Stimulated activated CD4-positive, alpha-beta T cell treated with anti-CD3 and anti-CD28 coated beads, TNF-alpha, amount 100 ng/mL, for 48 hours (primary cell): ENCODE results near the gene SLC39A2.
"Not testable (repeated sequence)": the region's sequence is repeated elsewhere in the genome, so short reads cannot be mapped to it uniquely, and the experiment has no call there.

Experiments
- DNase-seq, 3 donors: peaks; one replicate each; pipeline ENCODE4 v3.0.0-alpha.2; 2020; ENCODE audit warnings: low read depth in 3 of 3

SLC39A2 gene

GRCh38 chr14:20997115-20997514, 2.0 kb upstream of the SLC39A2 start:
- DNase-seq = no peak

GRCh38 chr14:20997564-20997963, 1.5 kb upstream of the SLC39A2 start:
- no peak for DNase-seq

- DNase-seq = no peak
Observed at GRCh38 chr14:20998139-20998538, 954 bp upstream of the SLC39A2 start.

- DNase-seq = no peak
Observed at GRCh38 chr14:20999591-20999990, 498 bp downstream of the SLC39A2 start.

GRCh38 chr14:21001218-21001617, 2.1 kb downstream of the SLC39A2 start:
- DNase-seq = no peak

GRCh38 chr14:21003788-21004346, 4.8 kb downstream of the SLC39A2 start:
- no peak for DNase-seq

GRCh38 chr14:21009721-21010120, 10.6 kb downstream of the SLC39A2 start:
- not testable (repeated sequence) for DNase-seq

GRCh38 chr14:21011136-21011535, 12.0 kb downstream of the SLC39A2 start:
- DNase-seq = no peak

GRCh38 chr14:21014761-21015190, 15.7 kb downstream of the SLC39A2 start:
- peak; percentile 44 to 77 (median 74) for DNase-seq

- no peak for DNase-seq
Observed at GRCh38 chr14:21015312-21015711, 16.2 kb downstream of the SLC39A2 start.

GRCh38 chr14:21016413-21017190, 17.5 kb downstream of the SLC39A2 start:
- no peak for DNase-seq

- DNase-seq = no peak
Observed at GRCh38 chr14:21017528-21018245, 18.6 kb downstream of the SLC39A2 start.

- DNase-seq = no peak
Observed at GRCh38 chr14:21018286-21018685, 19.2 kb downstream of the SLC39A2 start.

GRCh38 chr14:21018781-21019180, 19.7 kb downstream of the SLC39A2 start:
- no peak for DNase-seq

GRCh38 chr14:21019366-21019765, 20.3 kb downstream of the SLC39A2 start:
- DNase-seq = no peak

GRCh38 chr14:21020977-21021545, 22.0 kb downstream of the SLC39A2 start:
- no peak for DNase-seq

- DNase-seq = no peak
Observed at GRCh38 chr14:21022686-21023085, 23.6 kb downstream of the SLC39A2 start.

- DNase-seq = no peak
Observed at GRCh38 chr14:21023174-21023573, 24.1 kb downstream of the SLC39A2 start.

GRCh38 chr14:21023817-21024584, 24.9 kb downstream of the SLC39A2 start:
- no peak for DNase-seq

- peak; percentile 17 to 61 (median 22) for DNase-seq
Observed at GRCh38 chr14:21024585-21025370, 25.7 kb downstream of the SLC39A2 start, which contains the start of gene NDRG2. NDRG2 (minus strand) TSS chr14:21025061; CDS start chr14:21023315, 1,746 bp downstream.
